Measurements from ENCODE around the gene SORCS2. TPM values are rescaled to one million over a fixed set of nuclear protein-coding genes. Genes with fewer than 3 reads are reported as not detected.

Gene SORCS2
- polyA plus RNA-seq, 1 donor from 2014 or later = 1.0 TPM

- Histone ChIP-seq H3K36me3 (ENCODE audit: insufficient read depth, low read length) (no peaks in the 10 kb centered on the region), H3K27me3 (ENCODE audit: insufficient read depth, low read depth, low read length) (no peaks in the 10 kb centered on the region), H3K4me2 (ENCODE audit: low read length) (no peak overlapping the region), H2AFZ (ENCODE audit: low read depth, low read length) (no peak overlapping the region), H3K9me2 (ENCODE audit: insufficient read depth, low read length) (no peaks in the 10 kb centered on the region), H3F3A (ENCODE audit: insufficient read depth, low read length, poor library complexity, severe bottlenecking) (no peaks in the 10 kb centered on the region), H3K9me3 (ENCODE audit: low read length) (no peaks in the 10 kb centered on the region), H3K4me3 (ENCODE audit: low read length) (no peak overlapping the region), H3K9ac (ENCODE audit: low read length) (no peak overlapping the region), H3K79me2 (replicated peaks; ENCODE audit: insufficient read depth, low read length) (no peaks in the 10 kb centered on the region), H3K27ac (ENCODE audit: low read length) (no peak overlapping the region), H4K20me1 (ENCODE audit: insufficient read depth) (no peaks in the 10 kb centered on the region)
- TF ChIP-seq POLR2AphosphoS5 (IDR thresholded peaks at IDR 0.05) (no peak), REST (IDR thresholded peaks at IDR 0.05; ENCODE audit: borderline replicate concordance) (no peak), EZH2 (IDR thresholded peaks at IDR 0.05; ENCODE audit: borderline replicate concordance, insufficient read depth, low read length, poor library complexity, severe bottlenecking) (no peak), SMC3 (conservative IDR thresholded peaks at IDR 0.05; ENCODE audit: poor library complexity) (no peak)
These were observed 446.2 kb downstream of the SORCS2 start for GRCh38 chr4:7638489-7638888.

DNA sequence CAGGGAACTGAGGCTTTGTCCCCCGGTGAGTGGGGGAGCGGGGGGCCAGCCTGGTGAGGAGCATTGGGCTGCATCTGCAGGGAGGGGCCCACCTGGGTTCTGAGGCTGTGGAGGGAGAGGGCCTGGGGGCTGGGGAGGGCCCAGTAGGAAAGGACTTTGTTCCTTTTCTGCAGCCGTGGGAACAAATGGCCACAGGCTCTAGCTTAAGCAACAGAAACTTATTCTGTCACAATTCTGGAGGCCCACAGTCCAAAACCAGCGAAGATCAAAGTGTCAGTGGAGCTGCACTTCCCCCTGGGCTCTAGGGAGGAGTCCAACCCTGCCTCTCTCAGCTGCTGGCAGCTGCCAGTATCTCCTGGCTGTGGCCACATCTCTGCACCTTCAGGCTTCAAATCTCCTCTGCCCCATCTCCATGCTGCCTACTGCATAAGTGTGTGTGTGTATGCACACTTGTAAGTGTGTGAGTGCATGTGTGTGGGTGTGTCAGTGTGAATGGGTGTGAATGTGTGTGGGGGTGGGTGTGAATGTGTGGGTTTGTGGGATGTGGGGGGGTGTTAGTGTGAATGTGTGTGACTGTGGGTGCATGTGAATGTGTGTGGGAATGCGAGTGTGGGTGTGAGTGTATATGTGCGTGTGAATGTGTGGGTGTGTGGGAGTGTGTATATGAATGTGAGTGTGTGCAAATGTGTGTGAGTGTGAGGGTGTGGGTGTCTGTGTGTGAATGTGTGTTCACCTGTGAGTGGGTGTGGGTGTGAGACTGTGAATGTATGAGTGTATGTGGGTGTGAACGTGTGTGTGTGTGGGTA, 446.8 kb downstream of the SORCS2 start:
- H3K4me3 ChIP-seq (ENCODE audit: low read length) = no peak overlapping the region
- no peaks in the 10 kb centered on the region for H3K27me3 ChIP-seq (ENCODE audit: insufficient read depth, low read depth, low read length)
- H4K20me1 ChIP-seq (ENCODE audit: insufficient read depth) = no peaks in the 10 kb centered on the region
- H3K9me2 ChIP-seq (ENCODE audit: insufficient read depth, low read length) = no peaks in the 10 kb centered on the region
- no peak for TF ChIP-seq REST (IDR thresholded peaks at IDR 0.05; ENCODE audit: borderline replicate concordance)
- TF ChIP-seq EZH2 (IDR thresholded peaks at IDR 0.05; ENCODE audit: borderline replicate concordance, insufficient read depth, low read length, poor library complexity, severe bottlenecking) = no peak
- no peak for TF ChIP-seq POLR2AphosphoS5 (IDR thresholded peaks at IDR 0.05)
- no peak for TF ChIP-seq MXI1 (conservative IDR thresholded peaks at IDR 0.05; ENCODE audit: poor library complexity, severe bottlenecking)
- H2AFZ ChIP-seq (ENCODE audit: low read depth, low read length) = no peak overlapping the region
- H3K79me2 ChIP-seq (replicated peaks; ENCODE audit: insufficient read depth, low read length) = no peaks in the 10 kb centered on the region
- no peaks in the 10 kb centered on the region for H3K36me3 ChIP-seq (ENCODE audit: insufficient read depth, low read length)
- no peak overlapping the region for H3K27ac ChIP-seq (ENCODE audit: low read length)
- H3K9ac ChIP-seq (ENCODE audit: low read length) = no peak overlapping the region
- no peaks in the 10 kb centered on the region for H3K9me3 ChIP-seq (ENCODE audit: low read length)
- H3K4me2 ChIP-seq (ENCODE audit: low read length) = no peak overlapping the region
- no peaks in the 10 kb centered on the region for H3F3A ChIP-seq (ENCODE audit: insufficient read depth, low read length, poor library complexity, severe bottlenecking)

Data from neural cell (in vitro differentiated cells).